GM23338 (cell line): Measurements from ENCODE around the gene APP. TPM values are rescaled to one million over a fixed set of nuclear protein-coding genes. Genes with fewer than 3 reads are reported as not detected.

Experiments used
- ATAC-seq: fragments of 200-7000 bp; cut with Tn5 transposase; 3 replicates; pipeline ENCODE4 v1.9.1; 2020
- DNase-seq: peaks from one replicate; pipeline ENCODE4 v3.0.0-alpha.2; 2015; ENCODE audit warnings: low spot score
- H2AFZ ChIP-seq: fragments of 200-600 bp; sonication (generic); 2 replicates; pipeline ENCODE4 v1.8.0; 2016; ENCODE audit warnings: antibody characterized with exemption, mild to moderate bottlenecking, moderate library complexity
- H3F3A ChIP-seq: fragments of 200-600 bp; sonication (generic); replicated peaks from 2 replicates; pipeline ENCODE4 v1.8.0; 2017; ENCODE audit warnings: antibody characterized with exemption, mixed run types, low read depth
- H3K27ac ChIP-seq: fragments of 200-600 bp; sonication (generic); 2 replicates; pipeline ENCODE4 v1.6.1; 2016; ENCODE audit warnings: low read depth
- H3K27me3 ChIP-seq: fragments of 200-600 bp; sonication (generic); 2 replicates; pipeline ENCODE4 v1.8.0; 2016; ENCODE audit warnings: mild to moderate bottlenecking, mixed run types, moderate library complexity; ENCODE audit not compliant: insufficient read depth
- H3K36me3 ChIP-seq: fragments of 200-600 bp; sonication (generic); 2 replicates; pipeline ENCODE4 v1.8.0; 2016; ENCODE audit warnings: mild to moderate bottlenecking; ENCODE audit not compliant: insufficient read depth
- H3K4me1 ChIP-seq: fragments of 200-600 bp; sonication (generic); 2 replicates; pipeline ENCODE4 v1.8.0; 2016; ENCODE audit warnings: mild to moderate bottlenecking, moderate library complexity; ENCODE audit not compliant: insufficient read depth
- H3K4me2 ChIP-seq: fragments of 200-600 bp; sonication (generic); 2 replicates; pipeline ENCODE4 v1.7.1; 2017; ENCODE audit warnings: mixed run types
- H3K4me3 ChIP-seq: fragments of 200-600 bp; sonication (generic); 2 replicates; pipeline ENCODE4 v1.6.1; 2016; ENCODE audit warnings: mixed run types
- H3K79me2 ChIP-seq: fragments of 200-600 bp; sonication (generic); replicated peaks from 2 replicates; pipeline ENCODE4 v1.8.0; 2017; ENCODE audit warnings: mild to moderate bottlenecking; ENCODE audit not compliant: insufficient read depth
- H3K9me2 ChIP-seq: fragments of 200-600 bp; sonication (generic); 2 replicates; pipeline ENCODE4 v1.8.0; 2017; ENCODE audit not compliant: insufficient read depth
- H4K20me1 ChIP-seq: fragments of 200-600 bp; sonication (generic); replicated peaks from 2 replicates; pipeline ENCODE4 v1.8.0; 2017; ENCODE audit warnings: mild to moderate bottlenecking; ENCODE audit not compliant: insufficient read depth
- H3K27ac Mint-ChIP-seq: 2 replicates; pipeline ENCODE4 v1.8.0; 2020; ENCODE audit warnings: inconsistent platforms, mild to moderate bottlenecking, moderate library complexity, mixed read lengths
- H3K27me3 Mint-ChIP-seq: 3 replicates; pipeline ENCODE4 v1.8.0; 2022; ENCODE audit warnings: low read depth, mild to moderate bottlenecking, moderate library complexity, mixed read lengths, inconsistent platforms; ENCODE audit not compliant: insufficient read depth, poor library complexity
- H3K36me3 Mint-ChIP-seq: 3 replicates; pipeline ENCODE4 v1.8.0; 2021; ENCODE audit warnings: low read depth, mild to moderate bottlenecking, inconsistent platforms, moderate library complexity, mixed read lengths
- H3K4me1 Mint-ChIP-seq: 3 replicates; pipeline ENCODE4 v1.8.0; 2020; ENCODE audit warnings: mild to moderate bottlenecking, inconsistent platforms, mixed read lengths
- H3K4me3 Mint-ChIP-seq: 3 replicates; pipeline ENCODE4 v1.8.0; 2021; ENCODE audit warnings: moderate library complexity, mild to moderate bottlenecking, inconsistent platforms, mixed read lengths
- H3K9me3 Mint-ChIP-seq: 3 replicates; pipeline ENCODE4 v1.8.0; 2020; ENCODE audit warnings: moderate library complexity, mild to moderate bottlenecking, inconsistent platforms, mixed read lengths
- EZH2 ChIP-seq: fragments of 200-600 bp; sonication (generic); IDR thresholded peaks from one replicate; pipeline ENCODE4 v1.8.0; 2017; ENCODE audit warnings: antibody characterized with exemption, mild to moderate bottlenecking, low read depth; ENCODE audit not compliant: unreplicated experiment
- EZH2phosphoT487 ChIP-seq: fragments of 200-600 bp; sonication (generic); IDR thresholded peaks from one replicate; pipeline ENCODE4 v1.8.1; 2018; ENCODE audit warnings: antibody characterized with exemption; ENCODE audit not compliant: unreplicated experiment
- JUNB ChIP-seq: IDR thresholded peaks from one replicate; pipeline ENCODE4 v1.6.1; 2016; ENCODE audit warnings: antibody characterized with exemption; ENCODE audit not compliant: unreplicated experiment
- NANOG ChIP-seq: IDR thresholded peaks from 2 replicates; pipeline ENCODE4 v1.6.1; 2016; ENCODE audit warnings: antibody characterized with exemption, borderline replicate concordance
- POLR2AphosphoS5 ChIP-seq: IDR thresholded peaks from 2 replicates; pipeline ENCODE4 v1.6.1; 2016; ENCODE audit warnings: antibody characterized with exemption, low read depth
- STAT1 ChIP-seq: IDR thresholded peaks from one replicate; pipeline ENCODE4 v1.6.1; 2016; ENCODE audit warnings: antibody characterized with exemption; ENCODE audit not compliant: unreplicated experiment
- ZNF114 ChIP-seq: fragments of 250-450 bp; sonication (Bioruptor Pico); IDR thresholded peaks from 2 replicates; pipeline ENCODE4 v1.5.0; 2020; ENCODE audit warnings: mild to moderate bottlenecking, moderate library complexity
- ZNF331 ChIP-seq: fragments of 250-450 bp; sonication (Bioruptor Pico); IDR thresholded peaks from 2 replicates; pipeline ENCODE4 v1.5.0; 2020; ENCODE audit warnings: low read depth, mild to moderate bottlenecking, moderate library complexity
- polyA plus RNA-seq: library from polyadenylated mRNA; unstranded; fragments of >200 nt; fragmentation: Nextera tagmentation; extraction: Ambion mirVana; gene quantifications from 2 replicates; pipeline ENCODE4 v1.2.1, GENCODE V29; 2016
- total RNA-seq: library from RNA; depleted of rRNA; stranded (reverse); fragments of >200 nt; shearing (Covaris generic); gene quantifications from 2 replicates; pipeline ENCODE4 v1.2.3, GENCODE V29; 2014
- TF ChIP-seq, protein P1 (sequence below): fragments of 250-450 bp; sonication (Bioruptor Pico); IDR thresholded peaks from 2 replicates; pipeline ENCODE4 v1.5.0; 2020; ENCODE audit warnings: mild to moderate bottlenecking, moderate library complexity
- TF ChIP-seq, protein P2 (sequence below): IDR thresholded peaks from 2 replicates; pipeline ENCODE4 v1.6.1; 2016; ENCODE audit warnings: antibody characterized with exemption
- TF ChIP-seq, protein P3 (sequence below), 2 experiments: fragments of 200-600 bp in 1 of 2; sonication (generic) in 1 of 2; conservative IDR thresholded peaks; 2 replicates each; pipeline versions ENCODE4 v1.5.1 to v1.6.1; 2016 to 2017; ENCODE audit warnings: antibody characterized with exemption in 2 of 2, low read depth in 2 of 2, mild to moderate bottlenecking in 2 of 2, moderate library complexity in 1 of 2

APP gene
- total and polyA plus RNA-seq, 2 experiments from 2014 or later = 69.4 to 444 TPM

- no peak for TF ChIP-seq STAT1
- no peak for TF ChIP-seq ZNF331 (CRISPR knock-in tag)
- no peak for TF ChIP-seq EZH2phosphoT487
- no peak for TF ChIP-seq EZH2
- DNase-seq (no peak), ATAC-seq (no peak)
- Histone ChIP-seq H3K36me3 (no peaks in the 10 kb centered on the region; the same call in 1 of the 2 replicates), H3K4me3 (no peak overlapping the region), H4K20me1 (no peaks in the 10 kb centered on the region), H3K27ac (no peak overlapping the region), H2AFZ (no peak overlapping the region), H3F3A (no peaks in the 10 kb centered on the region), H3K27me3 (no peaks in the 10 kb centered on the region), H3K4me2 (no peak overlapping the region), H3K9me2 (no peaks in the 10 kb centered on the region), H3K79me2 (no peaks in the 10 kb centered on the region), H3K4me1 (no peaks in the 10 kb centered on the region)
- peaks cover 26% of the 10 kb centered on the region for H3K9me3 Mint-ChIP-seq
- no peaks in the 10 kb centered on the region for H3K4me1 Mint-ChIP-seq
- H3K36me3 Mint-ChIP-seq = peaks cover 12% of the 10 kb centered on the region
- no peaks in the 10 kb centered on the region for H3K27me3 Mint-ChIP-seq
- no peak overlapping the region for H3K4me3 Mint-ChIP-seq
- no peak overlapping the region for H3K27ac Mint-ChIP-seq
Observed at GRCh38 chr21:25850126-25850842, 320.3 kb downstream of the APP start.

DNA sequence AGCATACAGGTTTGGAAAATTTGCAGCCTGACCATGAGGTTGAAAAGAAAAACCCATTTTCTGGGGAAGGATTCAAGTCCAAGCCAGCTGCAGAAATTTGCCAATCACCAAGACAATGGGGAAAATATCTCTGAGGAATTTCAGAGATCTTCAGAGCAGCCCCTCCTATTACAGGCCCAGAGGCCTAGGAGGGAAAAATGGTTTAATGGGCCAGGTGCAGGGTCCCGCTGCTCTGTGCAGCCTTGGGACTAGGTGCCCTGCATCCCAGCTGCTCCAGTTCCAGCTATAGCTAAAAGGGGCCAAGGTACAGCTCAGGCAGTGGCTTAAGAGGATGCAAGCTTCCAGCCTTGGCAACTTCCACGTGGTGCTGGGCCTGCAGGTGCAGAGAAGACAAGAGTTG, 322.3 kb downstream of the APP start:
- Histone ChIP-seq H3K27ac (no peak overlapping the region), H3K36me3 (no peaks in the 10 kb centered on the region; the same call in 1 of the 2 replicates), H3K4me2 (no peak overlapping the region), H3K79me2 (no peaks in the 10 kb centered on the region), H4K20me1 (no peaks in the 10 kb centered on the region), H2AFZ (no peak overlapping the region), H3F3A (no peaks in the 10 kb centered on the region), H3K4me1 (no peaks in the 10 kb centered on the region), H3K4me3 (no peak overlapping the region), H3K9me2 (no peaks in the 10 kb centered on the region), H3K27me3 (no peaks in the 10 kb centered on the region)
- no peak for ATAC-seq
- peaks cover 12% of the 10 kb centered on the region for H3K36me3 Mint-ChIP-seq
- no peak overlapping the region for H3K27ac Mint-ChIP-seq
- no peak overlapping the region for H3K4me3 Mint-ChIP-seq
- H3K9me3 Mint-ChIP-seq = peaks cover 26% of the 10 kb centered on the region
- no peaks in the 10 kb centered on the region for H3K4me1 Mint-ChIP-seq
- no peaks in the 10 kb centered on the region for H3K27me3 Mint-ChIP-seq
- DNase-seq = no peak
- TF ChIP-seq ZNF331 (CRISPR knock-in tag) (no peak), EZH2 (no peak), JUNB (no peak), NANOG (no peak), POLR2AphosphoS5 (no peak), ZNF114 (CRISPR knock-in tag) (no peak), EZH2phosphoT487 (no peak), STAT1 (no peak)
- TF ChIP-seq, protein P1, sequence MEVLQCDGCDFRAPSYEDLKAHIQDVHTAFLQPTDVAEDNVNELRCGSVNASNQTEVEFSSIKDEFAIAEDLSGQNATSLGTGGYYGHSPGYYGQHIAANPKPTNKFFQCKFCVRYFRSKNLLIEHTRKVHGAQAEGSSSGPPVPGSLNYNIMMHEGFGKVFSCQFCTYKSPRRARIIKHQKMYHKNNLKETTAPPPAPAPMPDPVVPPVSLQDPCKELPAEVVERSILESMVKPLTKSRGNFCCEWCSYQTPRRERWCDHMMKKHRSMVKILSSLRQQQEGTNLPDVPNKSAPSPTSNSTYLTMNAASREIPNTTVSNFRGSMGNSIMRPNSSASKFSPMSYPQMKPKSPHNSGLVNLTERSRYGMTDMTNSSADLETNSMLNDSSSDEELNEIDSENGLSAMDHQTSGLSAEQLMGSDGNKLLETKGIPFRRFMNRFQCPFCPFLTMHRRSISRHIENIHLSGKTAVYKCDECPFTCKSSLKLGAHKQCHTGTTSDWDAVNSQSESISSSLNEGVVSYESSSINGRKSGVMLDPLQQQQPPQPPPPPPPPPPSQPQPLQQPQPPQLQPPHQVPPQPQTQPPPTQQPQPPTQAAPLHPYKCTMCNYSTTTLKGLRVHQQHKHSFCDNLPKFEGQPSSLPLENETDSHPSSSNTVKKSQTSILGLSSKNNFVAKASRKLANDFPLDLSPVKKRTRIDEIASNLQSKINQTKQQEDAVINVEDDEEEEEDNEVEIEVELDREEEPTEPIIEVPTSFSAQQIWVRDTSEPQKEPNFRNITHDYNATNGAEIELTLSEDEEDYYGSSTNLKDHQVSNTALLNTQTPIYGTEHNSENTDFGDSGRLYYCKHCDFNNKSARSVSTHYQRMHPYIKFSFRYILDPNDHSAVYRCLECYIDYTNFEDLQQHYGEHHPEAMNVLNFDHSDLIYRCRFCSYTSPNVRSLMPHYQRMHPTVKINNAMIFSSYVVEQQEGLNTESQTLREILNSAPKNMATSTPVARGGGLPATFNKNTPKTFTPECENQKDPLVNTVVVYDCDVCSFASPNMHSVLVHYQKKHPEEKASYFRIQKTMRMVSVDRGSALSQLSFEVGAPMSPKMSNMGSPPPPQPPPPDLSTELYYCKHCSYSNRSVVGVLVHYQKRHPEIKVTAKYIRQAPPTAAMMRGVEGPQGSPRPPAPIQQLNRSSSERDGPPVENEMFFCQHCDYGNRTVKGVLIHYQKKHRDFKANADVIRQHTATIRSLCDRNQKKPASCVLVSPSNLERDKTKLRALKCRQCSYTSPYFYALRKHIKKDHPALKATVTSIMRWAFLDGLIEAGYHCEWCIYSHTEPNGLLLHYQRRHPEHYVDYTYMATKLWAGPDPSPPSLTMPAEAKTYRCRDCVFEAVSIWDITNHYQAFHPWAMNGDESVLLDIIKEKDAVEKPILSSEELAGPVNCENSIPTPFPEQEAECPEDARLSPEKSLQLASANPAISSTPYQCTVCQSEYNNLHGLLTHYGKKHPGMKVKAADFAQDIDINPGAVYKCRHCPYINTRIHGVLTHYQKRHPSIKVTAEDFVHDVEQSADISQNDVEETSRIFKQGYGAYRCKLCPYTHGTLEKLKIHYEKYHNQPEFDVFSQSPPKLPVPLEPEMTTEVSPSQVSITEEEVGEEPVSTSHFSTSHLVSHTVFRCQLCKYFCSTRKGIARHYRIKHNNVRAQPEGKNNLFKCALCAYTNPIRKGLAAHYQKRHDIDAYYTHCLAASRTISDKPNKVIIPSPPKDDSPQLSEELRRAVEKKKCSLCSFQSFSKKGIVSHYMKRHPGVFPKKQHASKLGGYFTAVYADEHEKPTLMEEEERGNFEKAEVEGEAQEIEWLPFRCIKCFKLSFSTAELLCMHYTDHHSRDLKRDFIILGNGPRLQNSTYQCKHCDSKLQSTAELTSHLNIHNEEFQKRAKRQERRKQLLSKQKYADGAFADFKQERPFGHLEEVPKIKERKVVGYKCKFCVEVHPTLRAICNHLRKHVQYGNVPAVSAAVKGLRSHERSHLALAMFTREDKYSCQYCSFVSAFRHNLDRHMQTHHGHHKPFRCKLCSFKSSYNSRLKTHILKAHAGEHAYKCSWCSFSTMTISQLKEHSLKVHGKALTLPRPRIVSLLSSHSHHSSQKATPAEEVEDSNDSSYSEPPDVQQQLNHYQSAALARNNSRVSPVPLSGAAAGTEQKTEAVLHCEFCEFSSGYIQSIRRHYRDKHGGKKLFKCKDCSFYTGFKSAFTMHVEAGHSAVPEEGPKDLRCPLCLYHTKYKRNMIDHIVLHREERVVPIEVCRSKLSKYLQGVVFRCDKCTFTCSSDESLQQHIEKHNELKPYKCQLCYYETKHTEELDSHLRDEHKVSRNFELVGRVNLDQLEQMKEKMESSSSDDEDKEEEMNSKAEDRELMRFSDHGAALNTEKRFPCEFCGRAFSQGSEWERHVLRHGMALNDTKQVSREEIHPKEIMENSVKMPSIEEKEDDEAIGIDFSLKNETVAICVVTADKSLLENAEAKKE (CRISPR knock-in tag) = no peak
- TF ChIP-seq, protein P2, sequence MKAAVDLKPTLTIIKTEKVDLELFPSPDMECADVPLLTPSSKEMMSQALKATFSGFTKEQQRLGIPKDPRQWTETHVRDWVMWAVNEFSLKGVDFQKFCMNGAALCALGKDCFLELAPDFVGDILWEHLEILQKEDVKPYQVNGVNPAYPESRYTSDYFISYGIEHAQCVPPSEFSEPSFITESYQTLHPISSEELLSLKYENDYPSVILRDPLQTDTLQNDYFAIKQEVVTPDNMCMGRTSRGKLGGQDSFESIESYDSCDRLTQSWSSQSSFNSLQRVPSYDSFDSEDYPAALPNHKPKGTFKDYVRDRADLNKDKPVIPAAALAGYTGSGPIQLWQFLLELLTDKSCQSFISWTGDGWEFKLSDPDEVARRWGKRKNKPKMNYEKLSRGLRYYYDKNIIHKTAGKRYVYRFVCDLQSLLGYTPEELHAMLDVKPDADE = no peak
- TF ChIP-seq, protein P3, sequence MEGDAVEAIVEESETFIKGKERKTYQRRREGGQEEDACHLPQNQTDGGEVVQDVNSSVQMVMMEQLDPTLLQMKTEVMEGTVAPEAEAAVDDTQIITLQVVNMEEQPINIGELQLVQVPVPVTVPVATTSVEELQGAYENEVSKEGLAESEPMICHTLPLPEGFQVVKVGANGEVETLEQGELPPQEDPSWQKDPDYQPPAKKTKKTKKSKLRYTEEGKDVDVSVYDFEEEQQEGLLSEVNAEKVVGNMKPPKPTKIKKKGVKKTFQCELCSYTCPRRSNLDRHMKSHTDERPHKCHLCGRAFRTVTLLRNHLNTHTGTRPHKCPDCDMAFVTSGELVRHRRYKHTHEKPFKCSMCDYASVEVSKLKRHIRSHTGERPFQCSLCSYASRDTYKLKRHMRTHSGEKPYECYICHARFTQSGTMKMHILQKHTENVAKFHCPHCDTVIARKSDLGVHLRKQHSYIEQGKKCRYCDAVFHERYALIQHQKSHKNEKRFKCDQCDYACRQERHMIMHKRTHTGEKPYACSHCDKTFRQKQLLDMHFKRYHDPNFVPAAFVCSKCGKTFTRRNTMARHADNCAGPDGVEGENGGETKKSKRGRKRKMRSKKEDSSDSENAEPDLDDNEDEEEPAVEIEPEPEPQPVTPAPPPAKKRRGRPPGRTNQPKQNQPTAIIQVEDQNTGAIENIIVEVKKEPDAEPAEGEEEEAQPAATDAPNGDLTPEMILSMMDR (conservative IDR thresholded peaks at IDR 0.05; ENCODE audit: low read depth in 2 of 2) = no peak
